H9 (cell line): ENCODE measurements around the gene KIF6. TPM values are rescaled to one million over a fixed set of nuclear protein-coding genes. Genes with fewer than 3 reads are reported as not detected.

Experiments
- DNase-seq: peaks from one replicate; pipeline ENCODE4 v3.0.0-alpha.2; 2017
- H2AFZ ChIP-seq: one replicate; pipeline ENCODE4 v1.6.1; 2013; ENCODE audit warnings: mild to moderate bottlenecking, low read length, control low read depth, moderate library complexity
- H2AK5ac ChIP-seq: 2 replicates; pipeline ENCODE4 v1.6.1; 2013; ENCODE audit warnings: low read length, control low read depth, mixed read lengths; ENCODE audit not compliant: insufficient read length
- H2BK120ac ChIP-seq: one replicate; pipeline ENCODE4 v1.6.1; 2013; ENCODE audit warnings: low read depth, mild to moderate bottlenecking, low read length, control low read depth, inconsistent platforms; ENCODE audit not compliant: poor library complexity, severe bottlenecking
- H2BK12ac ChIP-seq: 2 replicates; pipeline ENCODE4 v1.6.1; 2013; ENCODE audit warnings: low read length, control low read depth, mixed read lengths, low read depth; ENCODE audit not compliant: insufficient read length
- H2BK15ac ChIP-seq: 2 replicates; pipeline ENCODE4 v1.6.1; 2013; ENCODE audit warnings: low read depth, low read length, control low read depth
- H2BK20ac ChIP-seq: one replicate; pipeline ENCODE4 v1.6.1; 2013; ENCODE audit warnings: low read depth, mild to moderate bottlenecking, low read length, control low read depth, inconsistent platforms; ENCODE audit not compliant: poor library complexity, severe bottlenecking
- H2BK5ac ChIP-seq: 2 replicates; pipeline ENCODE4 v1.6.1; 2013; ENCODE audit warnings: low read length, control low read depth, mixed read lengths; ENCODE audit not compliant: insufficient read length
- H3K14ac ChIP-seq: 2 replicates; pipeline ENCODE4 v1.6.1; 2013; ENCODE audit warnings: low read length, control low read depth; ENCODE audit not compliant: insufficient read depth
- H3K18ac ChIP-seq: 2 replicates; pipeline ENCODE4 v1.6.1; 2013; ENCODE audit warnings: low read depth, mild to moderate bottlenecking, mixed read lengths, low read length, control low read depth; ENCODE audit not compliant: insufficient read length
- H3K23ac ChIP-seq: 2 replicates; pipeline ENCODE4 v1.6.1; 2013; ENCODE audit warnings: low read length, control low read depth, mixed read lengths, low read depth; ENCODE audit not compliant: insufficient read length
- H3K23me2 ChIP-seq: 2 replicates; pipeline ENCODE4 v1.6.1; 2013; ENCODE audit warnings: low read depth, mild to moderate bottlenecking, mixed read lengths, low read length, control low read depth; ENCODE audit not compliant: insufficient read length, poor library complexity, severe bottlenecking
- H3K27ac ChIP-seq: 2 replicates; pipeline ENCODE4 v1.5.1; 2013; ENCODE audit warnings: low read length, control low read depth, mixed read lengths, low read depth; ENCODE audit not compliant: insufficient read length
- H3K27me3 ChIP-seq: 2 replicates; pipeline ENCODE4 v1.6.1; 2013; ENCODE audit warnings: low read length, control low read depth, inconsistent platforms; ENCODE audit not compliant: insufficient read depth
- H3K4ac ChIP-seq: 2 replicates; pipeline ENCODE4 v1.6.1; 2013; ENCODE audit warnings: low read depth, mild to moderate bottlenecking, control low read depth, inconsistent platforms, low read length, moderate library complexity
- H3K4me1 ChIP-seq: 2 replicates; pipeline ENCODE4 v1.6.1; 2013; ENCODE audit warnings: low read length, control low read depth, inconsistent platforms; ENCODE audit not compliant: insufficient read depth
- H3K4me2 ChIP-seq: 2 replicates; pipeline ENCODE4 v1.6.1; 2013; ENCODE audit warnings: low read length, control low read depth, mixed read lengths; ENCODE audit not compliant: insufficient read length, insufficient read depth
- H3K56ac ChIP-seq: 2 replicates; pipeline ENCODE4 v1.6.1; 2013; ENCODE audit warnings: low read depth, mild to moderate bottlenecking, mixed read lengths, low read length, control low read depth; ENCODE audit not compliant: insufficient read length
- H3K79me1 ChIP-seq: 2 replicates; pipeline ENCODE4 v1.6.1; 2013; ENCODE audit warnings: low read depth, mild to moderate bottlenecking, moderate library complexity, low read length, control low read depth, inconsistent platforms; ENCODE audit not compliant: insufficient read depth, poor library complexity, severe bottlenecking
- H3K79me2 ChIP-seq: 2 replicates; pipeline ENCODE4 v1.6.1; 2013; ENCODE audit warnings: low read length, control low read depth, inconsistent platforms; ENCODE audit not compliant: insufficient read depth
- H3K9ac ChIP-seq: 2 replicates; pipeline ENCODE4 v1.6.1; 2013; ENCODE audit warnings: low read length, control low read depth, mixed read lengths; ENCODE audit not compliant: insufficient read length; ENCODE audit errors: extremely low read depth
- H3K9me3 ChIP-seq: one replicate; pipeline ENCODE4 v1.6.1; 2013; ENCODE audit warnings: low read depth, low read length, inconsistent platforms; ENCODE audit not compliant: control insufficient read depth
- H3T11ph ChIP-seq: one replicate; pipeline ENCODE4 v1.6.1; 2013; ENCODE audit warnings: mild to moderate bottlenecking, low read length, control low read depth, inconsistent platforms
- H4K20me1 ChIP-seq: one replicate; pipeline ENCODE4 v1.6.1; 2013; ENCODE audit not compliant: control insufficient read depth, insufficient read length, insufficient read depth
- H4K5ac ChIP-seq: 2 replicates; pipeline ENCODE4 v1.6.1; 2013; ENCODE audit warnings: low read depth, mild to moderate bottlenecking, mixed read lengths, low read length, control low read depth; ENCODE audit not compliant: insufficient read length
- H4K8ac ChIP-seq: replicated peaks from 2 replicates; pipeline ENCODE4 v1.6.1; 2013; ENCODE audit warnings: low read length, control low read depth, mixed read lengths, low read depth; ENCODE audit not compliant: insufficient read length
- H4K91ac ChIP-seq: 2 replicates; pipeline ENCODE4 v1.6.1; 2013; ENCODE audit warnings: low read depth, mild to moderate bottlenecking, moderate library complexity, mixed read lengths, low read length, control low read depth; ENCODE audit not compliant: insufficient read length
- H3K27ac Mint-ChIP-seq, 3 experiments: 2 replicates in 2 of 3; 3 replicates in 1 of 3; pipeline ENCODE4 v1.8.0; 2020 to 2021; ENCODE audit warnings: mixed read lengths in 3 of 3, mild to moderate bottlenecking in 1 of 3, moderate library complexity in 1 of 3
- H3K27me3 Mint-ChIP-seq: 2 replicates; pipeline ENCODE4 v1.8.0; 2021; ENCODE audit warnings: low read depth, mild to moderate bottlenecking, moderate library complexity, mixed read lengths
- H3K36me3 Mint-ChIP-seq, 3 experiments: 2 replicates in 2 of 3; 3 replicates in 1 of 3; pipeline ENCODE4 v1.8.0; 2020 to 2021; ENCODE audit warnings: low read depth in 3 of 3, mixed read lengths in 3 of 3; ENCODE audit not compliant: insufficient read depth in 1 of 3
- H3K4me1 Mint-ChIP-seq, 2 experiments: 2 replicates each; pipeline ENCODE4 v1.8.0; 2020; ENCODE audit warnings: mixed read lengths in 2 of 2
- H3K4me3 Mint-ChIP-seq, 2 experiments: 2 replicates in 1 of 2; 3 replicates in 1 of 2; pipeline ENCODE4 v1.8.0; 2020 to 2021; ENCODE audit warnings: mild to moderate bottlenecking in 2 of 2, mixed read lengths in 2 of 2, moderate library complexity in 1 of 2
- H3K9me3 Mint-ChIP-seq, 2 experiments: 2 replicates in 1 of 2; 3 replicates in 1 of 2; pipeline ENCODE4 v1.8.0; 2020; ENCODE audit warnings: mild to moderate bottlenecking in 2 of 2, mixed read lengths in 2 of 2, moderate library complexity in 1 of 2
- WGBS: extraction: QIAGEN DNeasy Blood & Tissue Kit; methylation state at CpG from one replicate; pipeline ENCODE4 v1.1.7; 2013; ENCODE audit warnings: missing lambda C conversion rate, low lambda C conversion rate, mixed read lengths; ENCODE audit not compliant: insufficient read length; ENCODE audit errors: extremely low coverage; 5-methylcytosine and 5-hydroxymethylcytosine counted together
- total RNA-seq: library from RNA; stranded (reverse); gene quantifications from 2 replicates; pipeline ENCODE4 v1.2.1, GENCODE V29; 2021
- TF ChIP-seq, protein P1 (sequence below): fragments of 200-600 bp; sonication (generic); conservative IDR thresholded peaks from 3 replicates; pipeline ENCODE4 v1.8.0; 2021; ENCODE audit warnings: antibody characterized with exemption, mild to moderate bottlenecking

The KIF6 gene
- total RNA-seq, 1 experiment from 2014 or later: 0.63 TPM

DNA sequence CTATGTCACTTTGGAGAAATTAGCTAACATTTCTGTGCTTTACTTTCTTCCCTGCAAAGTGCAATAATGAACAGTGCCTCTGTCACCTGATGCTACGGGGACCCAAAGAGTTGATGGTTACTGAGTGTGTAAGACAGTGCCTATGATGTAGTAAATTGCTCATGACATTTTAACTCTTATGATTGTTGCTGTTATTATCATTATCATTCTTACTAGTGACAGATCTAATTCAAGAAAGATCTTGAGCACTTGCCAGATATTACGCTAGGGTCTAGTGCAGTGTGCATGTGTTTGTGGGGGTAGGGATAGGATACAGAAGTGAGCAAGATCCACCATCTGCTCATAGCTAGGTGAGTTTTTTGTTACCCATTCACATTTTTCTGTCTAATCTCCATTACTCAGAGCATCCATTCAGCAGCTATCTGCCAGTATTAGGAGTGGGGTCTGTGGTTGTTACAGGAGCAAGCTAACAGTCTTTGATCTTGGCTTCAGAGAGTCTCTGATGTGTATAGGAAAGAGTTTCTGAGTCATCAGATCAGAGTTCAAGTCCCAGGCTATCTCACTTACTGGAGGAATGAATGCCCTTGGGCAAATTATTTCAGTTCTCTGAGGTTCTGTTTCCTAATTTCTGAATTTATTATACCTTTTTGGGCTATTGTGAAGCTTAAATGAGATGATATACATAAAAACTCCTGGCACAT, 33.8 kb upstream of the KIF6 start:
- Mint-ChIP-seq H3K9me3 (no peaks in the 10 kb centered on the region), H3K27me3 (no peaks in the 10 kb centered on the region; the same call in 1 of the 2 replicates), H3K4me1 (no peaks in the 10 kb centered on the region), H3K27ac (no peak overlapping the region), H3K36me3 (no peaks in the 10 kb centered on the region), H3K4me3 (no peak overlapping the region)
- Histone ChIP-seq H4K91ac (no peak overlapping the region), H3K4ac (no peak overlapping the region), H4K5ac (no peak overlapping the region), H2BK5ac (no peak overlapping the region), H3T11ph (no peak overlapping the region), H3K18ac (no peak overlapping the region), H3K9ac (no peak overlapping the region), H4K8ac (no peak overlapping the region), H3K23me2 (no peaks in the 10 kb centered on the region), H3K23ac (no peak overlapping the region), H3K4me1 (no peaks in the 10 kb centered on the region), H2BK12ac (no peak overlapping the region), H3K56ac (no peak overlapping the region), H3K27ac (no peak overlapping the region), H2BK15ac (no peak overlapping the region), H2BK20ac (no peak overlapping the region), H3K79me1 (no peaks in the 10 kb centered on the region), H3K4me2 (no peak overlapping the region), H2AFZ (no peak overlapping the region), H3K79me2 (0 out of 2 replicates have a peak, but pooled peaks cover 3% of the 10 kb centered on the region), H3K9me3 (no peaks in the 10 kb centered on the region), H3K14ac (no peak overlapping the region), H3K27me3 (0 out of 2 replicates have a peak, but pooled peaks cover under 1% of the 10 kb centered on the region), H2AK5ac (no peak overlapping the region), H2BK120ac (no peak overlapping the region), H4K20me1 (no peaks in the 10 kb centered on the region)
- WGBS: no CpG with 5 or more reads among the region's 2 CpGs
- TF ChIP-seq, protein P1, sequence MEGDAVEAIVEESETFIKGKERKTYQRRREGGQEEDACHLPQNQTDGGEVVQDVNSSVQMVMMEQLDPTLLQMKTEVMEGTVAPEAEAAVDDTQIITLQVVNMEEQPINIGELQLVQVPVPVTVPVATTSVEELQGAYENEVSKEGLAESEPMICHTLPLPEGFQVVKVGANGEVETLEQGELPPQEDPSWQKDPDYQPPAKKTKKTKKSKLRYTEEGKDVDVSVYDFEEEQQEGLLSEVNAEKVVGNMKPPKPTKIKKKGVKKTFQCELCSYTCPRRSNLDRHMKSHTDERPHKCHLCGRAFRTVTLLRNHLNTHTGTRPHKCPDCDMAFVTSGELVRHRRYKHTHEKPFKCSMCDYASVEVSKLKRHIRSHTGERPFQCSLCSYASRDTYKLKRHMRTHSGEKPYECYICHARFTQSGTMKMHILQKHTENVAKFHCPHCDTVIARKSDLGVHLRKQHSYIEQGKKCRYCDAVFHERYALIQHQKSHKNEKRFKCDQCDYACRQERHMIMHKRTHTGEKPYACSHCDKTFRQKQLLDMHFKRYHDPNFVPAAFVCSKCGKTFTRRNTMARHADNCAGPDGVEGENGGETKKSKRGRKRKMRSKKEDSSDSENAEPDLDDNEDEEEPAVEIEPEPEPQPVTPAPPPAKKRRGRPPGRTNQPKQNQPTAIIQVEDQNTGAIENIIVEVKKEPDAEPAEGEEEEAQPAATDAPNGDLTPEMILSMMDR: no peak
- DNase-seq: no peak
